Stimulated activated naive CD4-positive, alpha-beta T cell treated with Interleukin-2 at 50 U/mL for 16 hours (primary cell): Measurements from ENCODE around the gene RUNDC1.
A peak's percentile ranks its signal among the peaks of the same experiment; 100 is the strongest.
"Not testable (repeated sequence)": the region's sequence is repeated elsewhere in the genome, so short reads cannot be mapped to it uniquely, and the experiment has no call there.

Source experiments
- DNase-seq: peaks from one replicate; lab custom pipeline; 2025; lab: John Stamatoyannopoulos, UW

RUNDC1 gene

GRCh38 chr17:42991471-42991870, 11.1 kb downstream of the RUNDC1 start:
- no peak for DNase-seq

- DNase-seq = no peak
These were observed 12.5 kb downstream of the RUNDC1 start for GRCh38 chr17:42992872-42993271.

GRCh38 chr17:42993913-42994312, 13.5 kb downstream of the RUNDC1 start:
- DNase-seq = not testable (repeated sequence)

- no peak for DNase-seq
These were observed 17.1 kb downstream of the RUNDC1 start for GRCh38 chr17:42997390-42997983.

GRCh38 chr17:42997984-42998938, 17.9 kb downstream of the RUNDC1 start, which contains the start of gene RPL27:
TSS of gene RPL27 (plus strand) at chr17:42998419. CDS start at chr17:42998751, 332 bp downstream.
- peak; percentile 97 for DNase-seq

GRCh38 chr17:42999003-42999525, 18.7 kb downstream of the RUNDC1 start:
- no peak for DNase-seq

GRCh38 chr17:43000894-43001293, 20.5 kb downstream of the RUNDC1 start:
- not testable (repeated sequence) for DNase-seq

- DNase-seq = no peak
These were observed 23.3 kb downstream of the RUNDC1 start for GRCh38 chr17:43003542-43004172.

GRCh38 chr17:43006639-43007551, 26.5 kb downstream of the RUNDC1 start, which contains the start of gene IFI35:
TSS of gene IFI35 (plus strand) at chr17:43006784. CDS start at chr17:43006948, 164 bp downstream.
- DNase-seq = peak; percentile 83

GRCh38 chr17:43010667-43011308, 30.4 kb downstream of the RUNDC1 start:
- DNase-seq = no peak

- DNase-seq = no peak
These were observed 31.5 kb downstream of the RUNDC1 start for GRCh38 chr17:43011728-43012472.

- no peak for DNase-seq
These were observed 32.9 kb downstream of the RUNDC1 start for GRCh38 chr17:43013296-43013695.

- DNase-seq = no peak
These were observed 33.8 kb downstream of the RUNDC1 start for GRCh38 chr17:43014020-43014648.

GRCh38 chr17:43014649-43015542, 34.5 kb downstream of the RUNDC1 start:
- no peak for DNase-seq

GRCh38 chr17:43015579-43015978, 35.2 kb downstream of the RUNDC1 start:
- DNase-seq = no peak

- DNase-seq = no peak
These were observed 35.9 kb downstream of the RUNDC1 start for GRCh38 chr17:43016216-43016615.

- DNase-seq = peak; percentile 10
These were observed 37.9 kb downstream of the RUNDC1 start for GRCh38 chr17:43018008-43018853.
